NCI-H1694 (cell line): ENCODE measurements around the gene DDB1.

ENCODE experiments used
- DNase-seq: peaks from one replicate; lab custom pipeline; 2025; lab: John Stamatoyannopoulos, UW

The DDB1 gene

GRCh38 chr11:61297341-61297740 lies 35.6 kb downstream of the DDB1 start:
- DNase-seq = no peak

- DNase-seq = no peak
Measured at GRCh38 chr11:61295596-61295926, 37.3 kb downstream of the DDB1 start.

- peak; percentile 28 for DNase-seq
Measured at GRCh38 chr11:61294717-61295595, 37.9 kb downstream of the DDB1 start, which contains the start of gene VWCE. TSS of gene VWCE (minus strand) at chr11:61295316. CDS start at chr11:61295037, 279 bp downstream.

- DNase-seq = peak; percentile 17
Measured at GRCh38 chr11:61293867-61294716, 38.8 kb downstream of the DDB1 start.

- no peak for DNase-seq
Measured at GRCh38 chr11:61292356-61292755, 40.5 kb downstream of the DDB1 start.

DNA sequence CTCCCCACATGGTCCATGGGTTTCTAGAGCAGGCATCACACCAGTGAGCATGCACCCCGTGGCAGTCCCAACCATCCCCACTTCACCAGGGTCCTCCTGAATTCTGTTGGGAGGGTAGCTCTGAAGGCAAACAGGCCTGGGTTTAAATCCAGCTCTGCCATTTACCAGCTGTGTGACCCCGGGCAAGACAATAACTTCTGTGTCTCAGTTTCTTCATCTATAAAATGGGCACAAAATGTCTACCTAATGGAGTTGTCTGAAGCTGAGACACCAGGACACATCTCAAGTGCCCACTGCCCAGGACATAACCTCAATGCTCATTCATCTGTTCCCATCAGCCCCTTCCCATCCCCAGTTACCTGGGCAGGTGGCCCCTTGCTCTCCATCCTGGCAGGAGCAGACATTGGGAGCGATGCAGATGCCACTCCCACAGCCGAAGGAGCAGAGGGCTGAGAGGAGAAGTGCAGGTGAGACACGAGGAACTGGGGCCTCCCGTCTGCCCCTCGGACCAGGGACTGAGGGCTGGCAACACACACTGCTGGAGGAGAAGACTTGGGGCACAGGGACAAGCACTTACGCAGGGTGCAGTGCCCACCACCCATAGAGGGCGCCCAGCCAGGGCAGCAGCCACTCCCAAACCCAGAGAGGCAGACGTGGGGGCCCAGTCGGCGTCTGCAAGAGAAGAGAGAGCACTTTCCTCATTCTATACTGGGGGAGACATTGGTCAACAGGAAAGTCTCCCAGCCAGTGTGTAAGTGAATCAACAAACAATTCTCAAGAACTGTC lies 41.8 kb downstream of the DDB1 start:
- DNase-seq = no peak

DNA sequence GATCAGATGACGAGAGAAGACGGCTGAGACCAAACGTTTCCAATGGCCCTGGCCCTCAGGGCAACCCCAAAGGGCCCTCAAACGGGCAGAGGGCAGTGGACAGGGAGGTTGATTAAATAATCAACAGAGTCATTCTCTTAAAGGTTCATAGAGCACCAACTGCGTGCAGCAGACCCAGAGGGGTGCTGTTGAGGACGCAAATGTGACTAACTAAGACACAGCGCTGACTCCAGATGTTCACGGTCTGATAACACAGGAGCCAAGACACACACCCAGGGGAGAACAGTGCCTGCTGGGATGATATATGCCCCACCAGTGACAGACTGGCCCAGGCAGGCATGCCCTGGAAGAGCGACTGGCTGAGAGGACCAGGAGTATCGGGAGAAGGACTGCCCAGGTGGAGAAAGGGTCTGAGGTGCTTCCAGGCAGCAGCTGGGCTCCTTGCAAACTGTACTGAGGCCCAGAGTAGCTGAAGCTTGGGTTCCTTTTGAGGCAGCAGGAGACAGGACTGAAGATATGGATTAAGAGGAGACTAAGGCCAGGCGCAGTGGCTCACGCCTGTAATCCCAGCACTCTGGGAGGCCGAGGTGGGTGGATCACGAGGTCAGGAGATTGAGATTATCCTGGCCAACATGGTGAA lies 45.4 kb downstream of the DDB1 start:
- DNase-seq = no peak

- DNase-seq = no peak
Measured at GRCh38 chr11:61283613-61284012, 49.3 kb downstream of the DDB1 start.

DNA sequence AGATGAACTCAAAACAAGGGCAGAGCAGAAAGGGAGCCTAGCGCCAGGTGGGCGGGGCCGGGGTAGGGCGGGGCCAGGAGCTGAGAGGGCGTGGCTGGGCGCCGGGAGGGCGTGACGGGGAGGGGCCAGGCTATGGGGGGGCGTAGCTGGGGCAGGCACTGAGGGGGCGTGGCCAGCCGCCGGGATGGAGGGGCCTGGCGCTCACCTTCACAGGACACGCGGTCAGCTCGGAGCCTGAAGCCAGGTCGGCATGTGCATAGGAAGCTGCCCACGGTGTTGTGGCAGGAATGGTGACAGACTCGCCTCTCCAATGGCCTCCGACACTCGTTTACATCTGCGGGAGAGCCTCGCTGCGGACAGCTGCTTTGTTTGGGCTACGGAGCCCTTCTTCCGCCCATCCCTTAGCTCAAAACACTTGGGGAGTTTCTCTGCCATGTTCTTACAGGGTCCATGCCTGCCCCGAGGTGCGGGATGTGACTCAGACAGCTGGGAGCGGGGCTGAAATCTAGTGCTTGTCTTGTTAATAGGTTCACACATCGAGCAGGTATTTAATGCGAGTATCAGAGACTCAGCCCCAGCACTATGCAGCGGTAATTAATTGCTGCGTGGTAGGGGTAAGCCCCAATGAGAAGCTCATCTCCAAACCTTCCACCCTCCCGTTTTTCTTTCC lies 51.2 kb downstream of the DDB1 start:
- no peak for DNase-seq

GRCh38 chr11:61280883-61281580 lies 51.9 kb downstream of the DDB1 start:
- no peak for DNase-seq

DNA sequence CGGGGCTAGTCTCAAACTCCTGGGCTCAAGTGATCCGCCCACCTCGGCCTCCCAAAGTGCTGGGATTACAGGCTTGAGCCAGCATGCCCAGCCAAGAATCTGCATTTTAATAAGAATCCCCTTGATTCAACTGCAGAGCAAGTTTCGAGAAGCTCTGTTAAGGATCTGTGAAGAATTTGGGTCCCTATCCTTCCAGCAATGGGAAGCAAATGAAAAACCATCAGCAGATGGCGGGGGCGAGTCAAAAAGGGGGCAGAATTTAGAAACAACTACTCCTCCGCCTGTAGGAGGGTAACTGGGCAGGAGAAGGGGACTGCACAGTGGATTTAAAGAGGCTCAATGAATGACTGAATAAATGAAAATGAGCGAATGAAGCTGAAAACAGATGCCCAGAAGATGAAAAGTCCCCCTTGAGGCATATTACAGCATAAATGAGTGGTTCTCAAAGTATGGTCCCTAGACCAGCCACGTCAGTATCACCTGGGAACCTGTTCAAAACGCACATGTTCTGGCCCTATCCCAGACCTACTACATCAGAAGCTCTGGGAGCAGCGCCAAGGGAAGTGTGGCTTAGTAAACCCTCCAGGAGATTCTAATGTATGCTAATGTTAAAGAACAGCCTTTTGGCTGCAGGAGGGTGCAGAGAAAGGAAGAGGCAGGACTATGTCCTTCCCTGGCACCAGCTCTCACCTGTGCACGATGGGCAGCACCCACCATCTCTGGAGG lies 52.8 kb downstream of the DDB1 start:
- DNase-seq = no peak

- no peak for DNase-seq
Measured at GRCh38 chr11:61278001-61278470, 54.9 kb downstream of the DDB1 start.

- no peak for DNase-seq
Measured at GRCh38 chr11:61277186-61278000, 55.5 kb downstream of the DDB1 start.

- no peak for DNase-seq
Measured at GRCh38 chr11:61275191-61275590, 57.7 kb downstream of the DDB1 start.

DNA sequence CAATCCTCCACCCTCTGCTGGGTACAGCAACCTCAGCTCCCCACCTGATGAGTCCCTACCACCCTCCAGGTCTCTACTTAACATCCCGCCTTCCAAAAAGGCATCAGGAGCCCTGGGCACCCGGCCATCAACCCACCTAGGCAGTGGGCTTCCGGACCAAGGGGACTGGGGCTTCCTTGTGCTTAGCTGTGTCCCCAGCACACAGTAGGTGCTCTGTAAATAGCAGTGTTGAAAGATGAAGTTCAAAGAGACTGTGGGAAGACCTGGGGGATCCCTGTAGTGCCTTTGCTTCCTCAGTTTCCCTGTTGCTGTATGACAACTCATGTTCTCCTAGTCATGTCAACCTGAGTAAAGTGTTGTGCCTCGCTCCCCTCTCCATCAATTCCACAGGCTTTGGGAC lies 58.8 kb downstream of the DDB1 start:
- DNase-seq = no peak

DNA sequence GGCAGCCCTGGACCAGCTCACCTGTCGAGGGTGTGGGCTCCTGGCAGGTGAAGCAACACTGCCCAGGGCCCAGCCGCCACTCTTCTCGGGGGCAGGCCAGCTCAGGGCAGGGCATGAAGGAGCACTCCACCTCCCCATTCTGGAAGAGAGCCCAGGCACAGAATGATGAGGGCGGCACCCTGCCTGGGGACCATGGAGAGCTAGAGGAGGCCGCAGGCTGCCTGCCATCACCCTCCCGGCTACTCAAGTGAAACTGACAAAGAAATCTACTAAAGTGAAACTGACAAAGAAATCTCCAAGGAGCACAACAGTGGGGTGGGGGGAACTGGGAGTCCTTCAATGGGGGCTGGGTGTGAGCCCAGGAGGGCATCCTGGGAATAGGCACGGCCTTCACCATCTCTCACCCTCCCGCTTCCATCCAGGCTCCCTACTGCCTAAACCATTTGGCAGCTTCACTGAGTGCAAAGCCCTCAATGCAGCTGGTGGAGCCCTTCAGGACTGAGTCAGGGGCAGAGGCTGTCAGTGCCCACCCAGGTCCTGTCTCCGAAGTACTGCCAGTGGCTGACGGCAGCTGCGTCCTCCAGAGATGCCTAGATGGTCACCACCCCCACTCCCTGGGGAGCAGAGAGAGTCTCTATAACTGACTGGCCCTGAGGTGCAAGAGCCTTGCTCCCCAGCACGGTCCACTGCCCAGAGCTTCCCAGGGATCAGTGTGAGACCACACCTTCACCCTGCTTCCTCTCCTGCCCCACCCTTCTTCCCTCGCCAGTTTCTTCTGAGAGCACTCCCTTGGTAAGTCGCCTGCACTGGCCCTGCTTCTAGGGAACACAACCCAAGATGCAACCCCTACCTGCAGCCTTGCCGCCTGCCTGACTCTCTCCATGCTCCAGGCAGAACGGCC lies 59.5 kb downstream of the DDB1 start:
- DNase-seq = no peak

- DNase-seq = no peak
Measured at GRCh38 chr11:61272731-61273130, 60.2 kb downstream of the DDB1 start.
